Spinal cord (tissue), 10 donors: ENCODE measurements around the gene MTMR2. TPM values are rescaled to one million over a fixed set of nuclear protein-coding genes. Genes with fewer than 3 reads are reported as not detected.

ENCODE experiments used
- DNase-seq, 6 donors: peaks; one replicate each; pipeline versions ENCODE4 v3.0.0 to v3.0.0-alpha.2; 2013 to 2015; ENCODE audit warnings: low spot score in 6 of 6, low read depth in 4 of 6
- H3K27ac ChIP-seq: one replicate; pipeline ENCODE4 v1.5.1; 2013; ENCODE audit warnings: low read depth, low read length, control low read depth
- H3K27me3 ChIP-seq: one replicate; pipeline ENCODE4 v1.6.1; 2013; ENCODE audit warnings: low read length; ENCODE audit not compliant: control insufficient read depth, insufficient read depth
- H3K36me3 ChIP-seq: one replicate; pipeline ENCODE4 v1.6.1; 2013; ENCODE audit warnings: low read length; ENCODE audit not compliant: control insufficient read depth, insufficient read depth
- H3K4me1 ChIP-seq: one replicate; pipeline ENCODE4 v1.6.1; 2013; ENCODE audit warnings: low read length; ENCODE audit not compliant: control insufficient read depth, insufficient read depth
- H3K4me3 ChIP-seq: one replicate; pipeline ENCODE4 v1.5.1; 2013; ENCODE audit warnings: low read depth, low read length, control low read depth
- H3K9me3 ChIP-seq: one replicate; pipeline ENCODE4 v1.6.1; 2013; ENCODE audit warnings: low read length; ENCODE audit not compliant: control insufficient read depth, insufficient read depth
- WGBS: methylation state at CpG from one replicate; pipeline ENCODE4 v1.1.5; 2013; ENCODE audit warnings: missing lambda C conversion rate; ENCODE audit not compliant: insufficient coverage; 5-methylcytosine and 5-hydroxymethylcytosine counted together
- polyA plus RNA-seq, 2 donors: library from polyadenylated mRNA; unstranded; fragments of 120-200 nt; gene quantifications; one replicate each; pipeline ENCODE4 v1.2.1, GENCODE V29; 2013; ENCODE audit not compliant: insufficient read length in 2 of 2
- total RNA-seq, 2 donors: library from RNA; depleted of rRNA in 1 of 2; stranded (reverse); fragments of 120-200 nt in 1 of 2; fragments of >200 nt in 1 of 2; gene quantifications; one replicate each; pipeline versions ENCODE4 v1.2.3 to v1.2.4, GENCODE V29; 2013 to 2014
- donor health status: healthy.

Gene MTMR2
- total and polyA plus RNA-seq, 4 donors: 33.5 to 54.3 (median 41.2) TPM

DNA sequence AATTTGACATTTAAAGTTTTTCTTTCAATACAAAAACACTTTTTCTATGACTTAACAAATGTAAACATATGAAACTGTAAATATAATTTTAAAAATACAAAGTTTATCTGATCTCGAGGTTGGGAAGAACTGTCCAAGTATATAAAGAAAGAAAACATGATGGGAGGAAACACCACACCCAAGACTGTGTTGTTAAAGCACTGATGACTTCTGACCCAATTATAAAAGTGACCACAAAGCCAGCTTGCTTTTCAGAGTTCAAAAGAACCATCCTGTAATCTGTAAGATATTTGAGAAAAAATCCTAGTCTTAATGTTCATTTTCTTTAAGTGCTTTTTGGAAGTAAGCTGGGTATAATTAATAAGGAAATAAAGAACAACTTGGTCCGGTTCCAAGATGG is 118.0 kb downstream of the MTMR2 start:
- H3K27ac ChIP-seq: no peak overlapping the region
- WGBS: 100% methylated on average over 1 of the region's 2 CpGs
- no peak for DNase-seq
- no peaks in the 10 kb centered on the region for H3K27me3 ChIP-seq
- no peak overlapping the region for H3K4me3 ChIP-seq
- H3K36me3 ChIP-seq: peaks cover 6% of the 10 kb centered on the region
- no peaks in the 10 kb centered on the region for H3K9me3 ChIP-seq
- H3K4me1 ChIP-seq: no peaks in the 10 kb centered on the region

DNA sequence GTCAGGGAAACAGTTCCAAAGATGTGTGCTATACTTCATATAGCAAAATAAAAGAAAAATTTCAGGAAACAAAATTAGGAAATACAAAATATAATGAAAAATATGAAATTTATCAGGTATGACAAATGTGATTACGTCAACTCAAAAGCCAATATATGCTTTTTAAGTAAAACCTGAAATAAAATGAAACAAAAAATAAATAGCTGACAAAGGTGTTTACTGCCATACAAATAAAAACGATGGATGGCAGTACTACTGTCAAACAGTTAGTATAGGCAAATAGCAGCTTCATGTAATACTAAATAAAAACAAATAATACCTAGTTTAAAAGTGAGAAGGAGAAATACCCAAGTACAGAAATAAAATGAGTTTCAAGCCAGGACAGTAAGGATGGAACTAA is 119.9 kb downstream of the MTMR2 start:
- Histone ChIP-seq H3K27me3 (no peaks in the 10 kb centered on the region), H3K36me3 (peaks cover 10% of the 10 kb centered on the region), H3K4me3 (no peak overlapping the region), H3K9me3 (no peaks in the 10 kb centered on the region), H3K4me1 (no peaks in the 10 kb centered on the region), H3K27ac (no peak overlapping the region)
- DNase-seq: no peak
- no CpG with 5 or more reads among the region's 2 CpGs for WGBS

DNA sequence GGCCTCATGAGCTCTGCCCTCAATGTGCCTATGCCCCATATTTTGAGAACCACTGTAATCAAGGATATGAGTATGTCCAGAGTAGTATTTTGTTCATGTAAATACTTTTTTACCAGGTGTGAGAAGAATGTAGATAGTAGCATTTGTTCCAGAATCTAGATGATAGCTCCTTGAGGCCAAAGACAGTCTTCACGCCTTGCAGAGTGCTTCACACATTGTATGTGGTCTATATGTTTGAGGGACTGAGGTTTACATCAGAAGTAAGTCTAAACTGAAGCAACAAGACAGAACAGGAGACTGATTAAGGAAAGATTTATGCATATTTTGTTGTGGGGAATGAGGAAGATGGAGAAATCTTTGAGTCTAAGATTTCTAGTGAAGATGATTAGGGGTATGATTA is 121.1 kb downstream of the MTMR2 start:
- Histone ChIP-seq H3K4me3 (no peak overlapping the region), H3K27ac (no peak overlapping the region), H3K27me3 (no peaks in the 10 kb centered on the region), H3K36me3 (peaks cover 10% of the 10 kb centered on the region), H3K4me1 (no peaks in the 10 kb centered on the region), H3K9me3 (no peaks in the 10 kb centered on the region)
- WGBS: 100% methylated on average over 1 of the region's 1 CpG
- DNase-seq: no peak

DNA sequence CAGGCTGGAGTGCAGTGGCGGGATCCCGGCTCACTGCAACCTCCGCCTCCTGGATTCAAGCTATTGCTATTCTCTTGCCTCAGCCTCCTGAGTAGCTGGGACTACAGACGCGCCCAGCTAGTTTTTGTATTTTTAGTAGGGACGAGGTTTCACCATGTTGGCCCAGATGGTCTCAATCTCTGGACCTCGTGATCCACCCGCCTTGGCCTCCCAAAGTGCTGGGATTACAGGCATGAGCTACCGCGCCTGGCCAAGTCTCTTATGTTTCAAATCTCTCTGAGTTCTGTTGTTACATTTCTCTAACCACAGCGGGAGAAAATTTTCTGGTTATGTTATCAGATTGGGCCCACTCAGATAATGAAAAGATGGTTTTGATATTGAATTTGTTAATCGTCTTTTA is 123.5 kb downstream of the MTMR2 start:
- DNase-seq: no peak
- H3K9me3 ChIP-seq: no peaks in the 10 kb centered on the region
- peaks cover 4% of the 10 kb centered on the region for H3K36me3 ChIP-seq
- H3K4me1 ChIP-seq: no peaks in the 10 kb centered on the region
- H3K4me3 ChIP-seq: no peak overlapping the region
- no peaks in the 10 kb centered on the region for H3K27me3 ChIP-seq
- no peak overlapping the region for H3K27ac ChIP-seq
- 89% methylated on average over 3 of the region's 12 CpGs for WGBS

DNA sequence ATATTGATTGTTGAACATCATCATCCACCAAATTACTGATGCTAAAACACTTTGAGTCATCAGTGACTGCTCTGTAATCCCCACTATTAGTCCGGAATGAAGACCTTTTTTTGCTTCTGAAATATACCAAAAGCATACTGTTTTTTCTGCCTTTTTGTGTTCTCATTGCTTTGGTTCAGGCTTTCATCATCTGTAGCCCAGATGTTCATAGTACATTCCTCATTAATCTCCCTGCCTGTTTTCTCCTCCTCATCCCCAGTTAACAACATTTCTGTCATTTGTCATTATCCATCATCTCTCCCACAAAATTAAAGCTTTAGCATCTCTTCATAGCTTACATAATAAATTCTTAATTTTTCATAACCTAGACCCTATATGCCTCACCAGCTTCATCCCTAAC is 124.4 kb downstream of the MTMR2 start:
- no peak for DNase-seq
- Histone ChIP-seq H3K4me3 (no peak overlapping the region), H3K27me3 (no peaks in the 10 kb centered on the region), H3K9me3 (no peaks in the 10 kb centered on the region), H3K4me1 (no peaks in the 10 kb centered on the region), H3K27ac (no peak overlapping the region), H3K36me3 (peaks cover 4% of the 10 kb centered on the region)
- 93% methylated on average over 1 of the region's 1 CpG for WGBS

DNA sequence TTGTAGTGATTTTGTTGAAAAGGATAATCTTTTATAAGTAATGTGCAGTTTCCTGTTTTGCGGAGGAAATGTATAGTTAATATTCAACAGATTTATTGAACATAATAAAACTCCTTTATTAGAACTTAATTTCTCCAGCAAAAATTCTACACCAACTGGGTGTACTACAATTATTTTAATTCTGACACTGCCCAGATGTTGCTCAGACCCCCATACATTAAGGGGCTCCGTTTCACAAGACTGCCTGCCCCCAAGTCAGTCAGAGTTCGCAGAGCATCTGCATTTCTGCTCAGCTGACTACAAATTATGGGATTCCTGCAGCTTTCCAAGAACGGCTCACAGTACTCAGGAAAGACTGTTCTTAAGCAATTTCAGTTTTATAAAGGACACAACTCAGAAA is 127.4 kb downstream of the MTMR2 start:
- H3K4me3 ChIP-seq: no peak overlapping the region
- H3K36me3 ChIP-seq: peaks cover 4% of the 10 kb centered on the region
- peaks cover 2% of the 10 kb centered on the region for H3K4me1 ChIP-seq
- H3K27me3 ChIP-seq: no peaks in the 10 kb centered on the region
- no peaks in the 10 kb centered on the region for H3K9me3 ChIP-seq
- H3K27ac ChIP-seq: no peak overlapping the region
- DNase-seq: no peak
- 71% methylated on average over 2 of the region's 4 CpGs for WGBS

DNA sequence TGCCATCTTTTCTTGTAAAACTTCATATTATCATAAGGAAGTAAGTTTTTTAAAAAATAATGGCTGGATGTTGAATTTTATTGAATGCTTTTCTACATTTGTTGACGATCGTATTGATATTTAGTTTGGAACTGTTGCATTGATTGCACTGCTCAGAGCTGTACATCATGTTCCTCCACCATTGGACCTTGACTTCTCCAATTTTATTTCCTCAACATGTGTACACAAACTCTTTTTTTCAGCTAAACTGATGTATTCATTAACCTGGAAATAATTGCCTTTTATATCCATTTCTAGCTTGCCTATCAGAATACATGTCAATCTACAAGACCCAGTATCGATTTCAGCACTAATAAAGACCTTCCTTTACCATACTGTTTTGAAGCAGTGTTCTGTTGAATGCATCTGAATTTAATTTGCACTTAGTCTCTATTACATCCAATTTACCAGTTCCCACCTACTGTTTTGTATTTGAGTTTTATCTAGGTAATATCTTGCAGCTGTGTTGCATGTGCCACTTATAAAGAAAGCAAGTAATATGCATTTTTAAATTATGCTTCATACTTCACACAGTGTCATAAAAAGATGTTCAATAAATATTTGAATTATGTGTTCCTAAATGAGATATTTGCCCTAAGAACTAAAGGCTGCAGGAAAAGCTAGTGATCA is 128.1 kb downstream of the MTMR2 start:
- H3K27ac ChIP-seq: no peak overlapping the region
- no peak overlapping the region for H3K4me3 ChIP-seq
- peak in 1 of 6 donors; percentile 54 for DNase-seq
- H3K9me3 ChIP-seq: no peaks in the 10 kb centered on the region
- H3K4me1 ChIP-seq: peaks cover 5% of the 10 kb centered on the region
- H3K27me3 ChIP-seq: no peaks in the 10 kb centered on the region
- peaks cover 4% of the 10 kb centered on the region for H3K36me3 ChIP-seq
- no CpG with 5 or more reads among the region's 3 CpGs for WGBS

DNA sequence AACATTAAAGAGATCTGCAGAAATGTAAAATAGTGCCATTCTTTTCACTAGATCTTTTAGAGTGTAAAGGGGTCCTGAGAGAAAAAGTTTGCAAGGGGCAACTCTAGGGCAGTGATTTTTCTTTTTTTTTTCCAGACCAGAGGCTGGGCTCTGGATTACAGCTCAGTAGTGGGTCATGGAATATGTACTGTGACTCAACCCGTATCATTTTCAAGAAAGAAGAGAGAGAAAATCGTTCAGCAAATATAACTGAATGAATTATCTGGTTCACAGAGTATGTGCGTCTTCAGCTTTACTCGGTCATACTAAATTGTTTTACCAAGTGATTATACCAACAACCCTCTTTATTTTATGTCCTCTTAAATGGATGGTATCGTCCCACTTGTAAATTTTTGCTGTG is 129.8 kb downstream of the MTMR2 start:
- Histone ChIP-seq H3K9me3 (no peaks in the 10 kb centered on the region), H3K36me3 (peaks cover under 1% of the 10 kb centered on the region), H3K4me3 (no peak overlapping the region), H3K27ac (no peak overlapping the region), H3K27me3 (no peaks in the 10 kb centered on the region), H3K4me1 (peaks cover 7% of the 10 kb centered on the region)
- no CpG with 5 or more reads among the region's 5 CpGs for WGBS
- DNase-seq: no peak

DNA sequence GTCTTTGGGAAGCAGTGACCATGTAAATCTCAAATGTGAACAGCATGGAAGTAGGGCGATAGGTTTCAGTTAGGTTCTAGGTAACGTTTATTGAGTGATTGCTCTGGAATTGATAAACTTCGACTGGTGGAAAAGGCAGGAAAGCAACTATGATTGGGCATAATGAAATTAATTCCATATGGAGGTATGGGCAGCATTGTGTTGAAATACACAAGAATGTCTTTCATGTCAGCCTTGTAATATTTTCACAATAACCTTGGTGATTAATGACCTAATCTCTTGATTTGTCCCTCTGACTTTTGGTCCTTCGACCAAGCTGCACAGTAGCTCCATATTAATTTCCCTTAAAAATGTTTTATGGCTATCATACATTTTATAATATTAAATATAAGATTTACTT is 130.8 kb downstream of the MTMR2 start:
- Histone ChIP-seq H3K27me3 (no peaks in the 10 kb centered on the region), H3K27ac (no peak overlapping the region), H3K9me3 (no peaks in the 10 kb centered on the region), H3K4me3 (no peak overlapping the region), H3K4me1 (peaks cover 10% of the 10 kb centered on the region), H3K36me3 (peaks cover 2% of the 10 kb centered on the region)
- WGBS: 93% methylated on average over 3 of the region's 4 CpGs
- DNase-seq: no peak

DNA sequence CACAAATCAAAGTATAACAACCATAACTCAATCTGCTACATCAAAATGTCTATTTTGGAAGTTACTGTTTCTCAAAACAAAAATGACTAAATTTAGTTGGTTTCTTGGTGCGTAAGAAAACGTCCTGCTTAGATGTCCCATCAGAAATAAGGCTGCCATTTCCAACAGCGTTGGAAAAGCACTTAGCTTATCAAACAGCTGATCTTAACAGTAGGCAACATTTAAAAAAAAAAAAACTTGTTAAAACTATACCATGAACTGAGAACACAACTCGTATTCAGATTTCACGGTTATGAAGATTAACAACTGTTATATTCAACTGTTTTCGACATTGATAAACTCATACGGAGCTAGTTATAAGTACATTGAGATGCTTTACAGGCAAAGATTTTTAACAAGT is 131.2 kb downstream of the MTMR2 start:
- H3K4me3 ChIP-seq: no peak overlapping the region
- H3K36me3 ChIP-seq: peaks cover 2% of the 10 kb centered on the region
- no peak overlapping the region for H3K27ac ChIP-seq
- no CpG with 5 or more reads among the region's 7 CpGs for WGBS
- DNase-seq: no peak
- H3K9me3 ChIP-seq: no peaks in the 10 kb centered on the region
- no peaks in the 10 kb centered on the region for H3K27me3 ChIP-seq
- H3K4me1 ChIP-seq: peaks cover 10% of the 10 kb centered on the region
